Measurements from ENCODE around the gene WDR64.

DNA sequence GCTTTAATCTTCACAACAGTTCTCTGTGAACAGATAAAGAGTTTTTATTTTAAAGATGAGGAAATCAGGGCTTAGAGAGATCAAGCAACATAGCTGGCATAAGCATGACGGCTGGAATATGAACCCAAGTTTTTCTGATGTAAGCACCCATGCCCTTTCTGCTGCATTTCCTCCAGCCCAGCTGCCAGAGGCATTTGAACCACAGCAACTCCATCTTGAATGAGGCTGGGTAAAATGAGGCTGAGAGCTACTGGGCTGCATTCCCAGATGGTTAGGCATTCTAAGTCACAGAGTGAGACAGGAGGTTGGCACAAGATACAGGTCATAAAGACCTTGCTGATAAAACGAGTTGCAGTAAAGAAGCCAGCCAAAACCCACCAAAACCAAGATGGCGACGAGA, 90.0 kb downstream of the WDR64 start:
- TF ChIP-seq POLR2AphosphoS5 (IDR thresholded peaks at IDR 0.05) (no peak), POLR2A (IDR thresholded peaks at IDR 0.05) (no peak)

Data from sigmoid colon (tissue), 4 donors.